Peyer's patch (tissue), 4 donors: ENCODE measurements around the gene TOX2. TPM values are rescaled to one million over a fixed set of nuclear protein-coding genes. Genes with fewer than 3 reads are reported as not detected.

Experiments
- DNase-seq, 3 donors: peaks; one replicate each; pipeline ENCODE4 v3.0.0-alpha.2; 2017 to 2019
- H3K27ac ChIP-seq, 4 donors: fragments of 200-600 bp; sonication (generic); one replicate each; pipeline ENCODE4 v1.5.1; 2016 to 2019
- H3K27me3 ChIP-seq, 2 donors: fragments of 200-600 bp; sonication (generic); one replicate each; pipeline ENCODE4 v1.5.1; 2019
- H3K36me3 ChIP-seq, 3 donors: fragments of 200-600 bp; sonication (generic); one replicate each; pipeline ENCODE4 v1.5.1; 2016 to 2019
- H3K4me1 ChIP-seq, 4 donors: fragments of 200-600 bp; sonication (generic); one replicate each; pipeline ENCODE4 v1.5.1; 2016 to 2019
- H3K4me3 ChIP-seq, 4 donors: fragments of 200-600 bp; sonication (generic); 1 replicate in 3 of 4; 2 replicates in 1 of 4; pipeline ENCODE4 v1.5.1; 2016 to 2019; ENCODE audit warnings: mild to moderate bottlenecking in 1 of 4
- H3K9me3 ChIP-seq, 4 donors: fragments of 200-600 bp; sonication (generic); one replicate each; pipeline ENCODE4 v1.5.1; 2016 to 2019; ENCODE audit warnings: mild to moderate bottlenecking in 1 of 4
- CTCF ChIP-seq, 6 experiments: fragments of 450-650 bp in 4 of 6; fragments of 200-600 bp in 2 of 6; sonication (generic) in 1 of 6; IDR thresholded peaks; one replicate each; pipeline ENCODE4 v1.5.1; 2017 to 2019; ENCODE audit warnings: antibody characterized with exemption in 6 of 6, mild to moderate bottlenecking in 3 of 6, moderate library complexity in 1 of 6
- POLR2A ChIP-seq, 2 donors: fragments of 450-650 bp; IDR thresholded peaks; one replicate each; pipeline ENCODE4 v1.5.1; 2017; ENCODE audit warnings: antibody characterized with exemption in 2 of 2, mild to moderate bottlenecking in 2 of 2, moderate library complexity in 2 of 2
- total RNA-seq, 4 donors: library from RNA; depleted of rRNA; stranded (reverse); fragments of >200 nt; gene quantifications; one replicate each; pipeline ENCODE4 v1.1.0, GENCODE V29; 2016

The TOX2 gene
- total RNA-seq, 4 donors from 2014 or later = 1.9 to 5.8 (median 2.0) TPM

GRCh38 chr20:44071057-44071456 lies 156.4 kb downstream of the TOX2 start:
- Histone ChIP-seq H3K27me3 (no peaks in the 10 kb centered on the region), H3K9me3 (no peaks in the 10 kb centered on the region), H3K27ac (peak overlapping the region in 3 of 4 donors; percentile 57 to 79 (median 60)), H3K4me3 (no peak overlapping the region), H3K4me1 (peaks cover 0 to 11% (median 2%) of the 10 kb centered on the region in 4 donors), H3K36me3 (no peaks in the 10 kb centered on the region)
- TF ChIP-seq CTCF (IDR thresholded peaks at IDR 0.05) (no peak), POLR2A (IDR thresholded peaks at IDR 0.05) (no peak)
- peak in 1 of 3 donors; percentile 18 for DNase-seq

- no peaks in the 10 kb centered on the region for H3K27me3 ChIP-seq
- H3K27ac ChIP-seq = peak overlapping the region in 1 of 4 donors; percentile 55
- H3K4me3 ChIP-seq = no peak overlapping the region
- H3K36me3 ChIP-seq = no peaks in the 10 kb centered on the region
- peaks cover 0 to 11% (median 2%) of the 10 kb centered on the region in 4 donors for H3K4me1 ChIP-seq
- TF ChIP-seq POLR2A (IDR thresholded peaks at IDR 0.05) (no peak), CTCF (IDR thresholded peaks at IDR 0.05) (no peak)
- H3K9me3 ChIP-seq = no peaks in the 10 kb centered on the region
- DNase-seq = peak in 1 of 3 donors; percentile 38
These were observed 157.0 kb downstream of the TOX2 start for GRCh38 chr20:44071526-44072111.

- Histone ChIP-seq H3K27ac (no peak overlapping the region), H3K36me3 (no peaks in the 10 kb centered on the region), H3K4me3 (no peak overlapping the region), H3K9me3 (no peaks in the 10 kb centered on the region), H3K27me3 (no peaks in the 10 kb centered on the region), H3K4me1 (peaks cover 0 to 11% (median 2%) of the 10 kb centered on the region in 4 donors)
- peak in 1 of 3 donors; percentile 33 for DNase-seq
- TF ChIP-seq POLR2A (IDR thresholded peaks at IDR 0.05) (no peak), CTCF (IDR thresholded peaks at IDR 0.05) (no peak)
These were observed 157.7 kb downstream of the TOX2 start for GRCh38 chr20:44072384-44072783.

GRCh38 chr20:44073011-44073674 lies 158.5 kb downstream of the TOX2 start:
- Histone ChIP-seq H3K4me1 (peaks cover 0 to 11% (median 2%) of the 10 kb centered on the region in 4 donors), H3K27ac (no peak overlapping the region), H3K27me3 (no peaks in the 10 kb centered on the region), H3K9me3 (no peaks in the 10 kb centered on the region), H3K36me3 (no peaks in the 10 kb centered on the region), H3K4me3 (no peak overlapping the region)
- TF ChIP-seq CTCF (IDR thresholded peaks at IDR 0.05) (no peak), POLR2A (IDR thresholded peaks at IDR 0.05) (no peak)
- peak in 1 of 3 donors; percentile 37 for DNase-seq

GRCh38 chr20:44073675-44074071 lies 159.0 kb downstream of the TOX2 start:
- Histone ChIP-seq H3K27me3 (no peaks in the 10 kb centered on the region), H3K36me3 (no peaks in the 10 kb centered on the region), H3K27ac (no peak overlapping the region), H3K4me1 (peaks cover 0 to 8% (median 2%) of the 10 kb centered on the region in 4 donors), H3K4me3 (no peak overlapping the region), H3K9me3 (no peaks in the 10 kb centered on the region)
- no peak for DNase-seq
- no peak for TF ChIP-seq POLR2A (IDR thresholded peaks at IDR 0.05)
- TF ChIP-seq CTCF (IDR thresholded peaks at IDR 0.05) = no peak
